ENCODE measurements around the gene EXOC2. TPM values are rescaled to one million over a fixed set of nuclear protein-coding genes. Genes with fewer than 3 reads are reported as not detected.

Gene EXOC2, protein sequence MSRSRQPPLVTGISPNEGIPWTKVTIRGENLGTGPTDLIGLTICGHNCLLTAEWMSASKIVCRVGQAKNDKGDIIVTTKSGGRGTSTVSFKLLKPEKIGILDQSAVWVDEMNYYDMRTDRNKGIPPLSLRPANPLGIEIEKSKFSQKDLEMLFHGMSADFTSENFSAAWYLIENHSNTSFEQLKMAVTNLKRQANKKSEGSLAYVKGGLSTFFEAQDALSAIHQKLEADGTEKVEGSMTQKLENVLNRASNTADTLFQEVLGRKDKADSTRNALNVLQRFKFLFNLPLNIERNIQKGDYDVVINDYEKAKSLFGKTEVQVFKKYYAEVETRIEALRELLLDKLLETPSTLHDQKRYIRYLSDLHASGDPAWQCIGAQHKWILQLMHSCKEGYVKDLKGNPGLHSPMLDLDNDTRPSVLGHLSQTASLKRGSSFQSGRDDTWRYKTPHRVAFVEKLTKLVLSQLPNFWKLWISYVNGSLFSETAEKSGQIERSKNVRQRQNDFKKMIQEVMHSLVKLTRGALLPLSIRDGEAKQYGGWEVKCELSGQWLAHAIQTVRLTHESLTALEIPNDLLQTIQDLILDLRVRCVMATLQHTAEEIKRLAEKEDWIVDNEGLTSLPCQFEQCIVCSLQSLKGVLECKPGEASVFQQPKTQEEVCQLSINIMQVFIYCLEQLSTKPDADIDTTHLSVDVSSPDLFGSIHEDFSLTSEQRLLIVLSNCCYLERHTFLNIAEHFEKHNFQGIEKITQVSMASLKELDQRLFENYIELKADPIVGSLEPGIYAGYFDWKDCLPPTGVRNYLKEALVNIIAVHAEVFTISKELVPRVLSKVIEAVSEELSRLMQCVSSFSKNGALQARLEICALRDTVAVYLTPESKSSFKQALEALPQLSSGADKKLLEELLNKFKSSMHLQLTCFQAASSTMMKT
- total RNA-seq, result 10 to 100 TPM; 34.0 to 46.1 TPM

DNA sequence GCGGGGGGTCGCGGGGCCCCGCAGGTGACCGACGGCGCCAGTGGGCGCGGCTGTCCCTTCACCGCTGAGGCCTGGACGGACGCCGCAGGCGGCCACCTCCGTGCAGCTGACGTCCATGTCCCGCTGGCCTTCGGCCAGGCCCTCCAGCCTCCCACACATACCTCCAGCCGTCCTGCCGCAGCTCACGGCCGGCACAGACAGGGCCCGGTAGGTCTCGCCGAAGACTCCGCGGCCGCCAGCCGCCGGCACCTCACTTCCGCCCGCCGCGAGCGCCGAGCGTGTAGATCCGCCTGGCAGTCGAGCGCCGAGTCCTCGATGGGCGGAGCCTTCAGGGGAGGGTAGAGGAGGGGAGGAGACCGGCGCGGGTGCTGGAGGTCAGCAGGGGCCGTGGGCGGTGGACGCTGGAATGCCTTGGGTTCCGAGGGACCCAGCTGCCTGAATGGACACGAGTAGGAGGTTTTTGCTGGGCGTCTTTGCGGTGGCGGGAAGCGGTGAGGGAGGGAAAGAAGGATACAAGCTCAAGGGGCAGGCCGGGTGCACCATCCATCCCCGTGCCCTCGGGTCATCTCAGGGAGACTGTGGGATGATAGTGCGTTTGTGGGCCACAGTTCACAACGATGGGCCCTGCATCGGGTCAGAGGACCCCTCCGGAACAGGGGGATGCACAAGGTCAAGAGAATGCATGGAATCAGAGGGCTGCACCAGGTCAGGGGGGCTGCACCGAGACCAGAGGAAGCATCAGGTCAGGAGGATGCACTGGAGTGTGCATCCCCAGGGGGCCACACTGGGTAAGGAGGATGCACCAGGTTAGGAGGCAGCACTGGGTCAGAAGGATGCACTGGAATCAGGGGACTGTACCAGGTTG, at the start of gene EXOC2:
Gene EXOC2, minus strand, starts transcription at position 282 of the 865 bp plus-strand sequence. CDS start 55,321 bp downstream, outside the sequence.
- ATAC-seq (peak; percentile 95 to 96), DNase-seq (ENCODE audit: low spot score) (peak; percentile 92)
- Mint-ChIP-seq H3K4me3 (peak within 1 kb of the TSS; percentile 90), H3K27me3 (no peaks in the 10 kb centered on the region), H3K4me1 (ENCODE audit: low read depth in 2 of 2) (peaks cover 24 to 36% of the 10 kb centered on the region in 2 donors), H3K9me3 (no peaks in the 10 kb centered on the region), H3K27ac (peak within 1 kb of the TSS; percentile 82 to 90), H3K36me3 (no peaks in the 10 kb centered on the region)

DNA sequence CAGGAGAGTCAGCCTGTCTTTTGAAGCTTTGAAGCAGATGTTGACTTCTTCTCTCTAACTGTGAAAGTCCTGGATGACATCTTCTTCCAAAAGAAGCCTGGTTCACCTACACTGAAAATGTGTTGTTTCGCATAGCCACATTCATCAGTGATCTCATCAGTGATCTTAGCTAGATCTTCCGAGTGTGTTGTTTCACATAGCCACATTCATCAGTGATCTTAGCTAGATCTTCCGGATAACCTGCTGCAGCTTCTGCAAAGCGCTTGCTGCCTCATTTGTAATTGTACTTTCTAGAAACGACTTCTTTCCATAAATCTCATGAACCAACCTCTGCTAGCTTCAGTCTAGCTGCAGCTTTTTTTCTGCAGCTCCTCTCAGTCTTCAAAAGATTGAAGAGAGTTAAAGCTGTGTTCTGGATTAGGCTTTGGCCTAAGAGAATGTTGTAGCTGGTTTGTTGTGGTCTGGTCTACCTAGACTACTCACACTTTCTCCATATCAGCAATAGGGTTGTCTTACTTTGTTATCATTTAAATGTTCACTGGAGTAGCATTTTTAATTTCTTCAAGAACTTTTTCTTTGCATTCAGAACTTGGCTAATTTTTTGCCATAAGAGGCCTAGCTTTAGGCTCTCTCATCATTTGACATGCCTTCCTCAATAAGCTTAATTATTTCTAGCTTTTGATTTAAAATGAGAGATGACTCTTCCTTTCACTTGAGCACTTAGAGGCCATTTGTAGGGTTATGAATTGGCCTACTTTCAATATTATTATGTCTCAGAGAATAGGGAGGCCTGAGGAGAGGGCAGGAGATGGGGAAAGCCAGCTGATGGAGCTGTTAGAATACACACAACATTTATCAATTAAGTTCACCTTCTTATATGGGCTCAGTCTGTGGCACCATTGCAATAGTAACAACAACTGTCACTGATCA, 48.7 kb upstream of the EXOC2 start:
- Mint-ChIP-seq H3K9me3 (no peaks in the 10 kb centered on the region), H3K27ac (peak overlapping the region in 1 of 2 donors; percentile 25)
- ATAC-seq, result peak in 1 of 2 donors; percentile 62

DNA sequence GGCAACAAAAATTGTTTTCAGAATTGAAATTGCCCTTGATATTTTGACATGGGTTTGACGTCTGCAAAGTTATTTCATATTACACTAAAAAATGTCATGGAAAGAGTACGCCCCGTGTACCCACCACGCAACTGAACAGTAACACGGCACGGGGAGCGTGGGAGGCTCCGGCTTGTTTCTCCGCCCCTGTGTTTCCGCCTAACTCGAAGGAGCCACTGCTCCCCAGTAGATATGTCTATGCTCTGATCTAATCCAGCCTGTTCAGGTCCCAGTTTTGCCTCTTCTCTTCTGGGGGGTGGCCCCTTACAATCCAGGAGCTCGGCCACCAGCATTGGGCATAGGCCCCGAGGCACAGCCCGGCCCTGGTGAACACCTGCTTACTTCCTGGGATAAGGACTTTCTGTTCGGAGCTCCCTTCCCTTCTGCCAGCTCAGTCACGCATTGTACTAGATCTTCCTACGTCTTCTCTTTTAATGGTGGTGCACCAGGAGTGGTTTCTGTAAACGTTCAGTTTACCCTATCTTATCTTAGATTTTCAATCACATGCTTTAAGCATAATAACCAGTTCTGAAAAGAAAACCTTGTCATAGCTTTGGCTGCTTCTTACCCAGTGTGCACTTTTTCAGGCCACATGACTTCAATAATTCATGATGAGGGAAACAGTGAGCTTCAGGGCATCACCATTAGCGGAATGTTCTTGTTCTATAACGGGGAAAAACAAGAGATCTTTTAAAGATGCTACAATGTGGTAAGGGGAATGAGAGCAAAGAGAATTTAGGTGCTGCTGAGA, 43.9 kb upstream of the EXOC2 start:
- ATAC-seq, result no peak
- Mint-ChIP-seq H3K4me1 (ENCODE audit: low read depth in 2 of 2) (peaks cover 0 to 3% of the 10 kb centered on the region in 2 donors), H3K27ac (no peak overlapping the region)

More for the DNA sequence above, 48.7 kb upstream of the EXOC2 start:
- DNase-seq (ENCODE audit: low spot score), result no peak
- peaks cover 11 to 16% of the 10 kb centered on the region in 2 donors for H3K27me3 Mint-ChIP-seq
- H3K4me1 Mint-ChIP-seq (ENCODE audit: low read depth in 2 of 2), result peaks cover 0 to 6% of the 10 kb centered on the region in 2 donors
- H3K4me3 Mint-ChIP-seq, result peak overlapping the region; percentile 3
- no peaks in the 10 kb centered on the region for H3K36me3 Mint-ChIP-seq

DNA sequence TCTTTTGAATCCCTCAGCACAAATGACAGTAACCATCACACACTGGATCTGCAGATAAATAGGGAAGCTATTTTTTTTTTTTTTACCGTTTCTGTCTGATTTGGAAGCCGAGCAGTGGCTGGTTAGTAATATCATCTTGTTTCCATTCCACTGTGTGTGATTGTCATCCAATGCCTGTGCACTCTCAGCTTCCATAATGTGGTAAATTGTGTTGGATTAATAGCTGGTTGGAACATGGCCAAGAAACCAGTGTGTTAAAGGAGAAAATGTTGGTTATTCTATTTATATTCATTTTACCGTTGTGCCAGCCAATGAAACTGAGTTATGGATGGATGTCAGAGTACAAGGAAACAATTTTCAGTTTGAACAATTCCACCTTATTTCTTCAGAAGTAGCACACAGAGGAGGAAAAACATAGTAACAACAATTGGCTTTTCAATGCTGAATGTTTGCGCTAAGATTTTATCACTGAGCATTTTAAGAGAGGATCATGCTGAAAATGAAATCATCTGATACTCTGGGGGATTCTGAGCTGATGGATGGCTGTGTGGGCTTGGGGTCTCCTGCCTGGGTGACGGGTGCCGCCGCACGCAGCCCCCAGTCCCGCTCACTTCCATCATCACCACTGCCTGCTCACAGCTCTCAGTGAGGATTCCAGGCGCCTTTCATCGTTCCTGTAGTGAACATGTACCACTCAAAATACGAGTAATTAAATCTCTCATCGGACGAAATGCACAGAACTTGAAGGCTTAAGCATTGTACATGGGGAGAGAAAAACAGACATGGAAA, 40.7 kb upstream of the EXOC2 start:
- H3K4me3 Mint-ChIP-seq, result no peak overlapping the region
- no peak for ATAC-seq

More for the DNA sequence above, 43.9 kb upstream of the EXOC2 start:
- Mint-ChIP-seq H3K9me3 (no peaks in the 10 kb centered on the region), H3K27me3 (peaks cover 16 to 20% of the 10 kb centered on the region in 2 donors), H3K4me3 (no peak overlapping the region), H3K36me3 (no peaks in the 10 kb centered on the region)
- no peak for DNase-seq (ENCODE audit: low spot score)

DNA sequence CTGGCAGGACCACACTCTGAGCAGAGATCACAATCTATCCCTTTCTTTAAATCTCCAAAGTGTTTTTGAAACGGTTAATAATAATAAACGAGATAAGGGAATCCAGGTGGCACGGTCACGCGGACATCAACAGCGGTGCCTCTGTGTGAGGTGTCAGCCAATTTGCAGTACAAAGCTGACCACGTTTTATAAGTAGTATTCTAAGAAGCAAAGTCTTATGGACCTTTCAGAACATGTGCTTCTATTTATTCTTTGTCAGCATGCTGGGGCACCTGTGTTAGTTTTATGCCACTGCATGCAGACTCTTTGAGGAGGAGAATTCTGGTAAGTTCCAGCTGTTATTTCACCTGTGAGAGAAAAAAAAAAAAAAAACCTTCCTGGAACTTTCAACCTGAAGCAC, 39.0 kb upstream of the EXOC2 start:
- DNase-seq (ENCODE audit: low spot score) (no peak), ATAC-seq (no peak)
- H3K4me3 Mint-ChIP-seq, result no peak overlapping the region
- H3K9me3 Mint-ChIP-seq, result no peaks in the 10 kb centered on the region
- H3K36me3 Mint-ChIP-seq, result no peaks in the 10 kb centered on the region
- H3K27ac Mint-ChIP-seq, result no peak overlapping the region
- no peaks in the 10 kb centered on the region for H3K4me1 Mint-ChIP-seq (ENCODE audit: low read depth in 2 of 2)
- peaks cover 15 to 34% of the 10 kb centered on the region in 2 donors for H3K27me3 Mint-ChIP-seq

More for the DNA sequence above, 40.7 kb upstream of the EXOC2 start:
- H3K27ac Mint-ChIP-seq, result no peak overlapping the region
- H3K27me3 Mint-ChIP-seq, result peaks cover 14 to 33% of the 10 kb centered on the region in 2 donors
- H3K9me3 Mint-ChIP-seq, result no peaks in the 10 kb centered on the region
- no peak for DNase-seq (ENCODE audit: low spot score)
- no peaks in the 10 kb centered on the region for H3K36me3 Mint-ChIP-seq
- no peaks in the 10 kb centered on the region for H3K4me1 Mint-ChIP-seq (ENCODE audit: low read depth in 2 of 2)

DNA sequence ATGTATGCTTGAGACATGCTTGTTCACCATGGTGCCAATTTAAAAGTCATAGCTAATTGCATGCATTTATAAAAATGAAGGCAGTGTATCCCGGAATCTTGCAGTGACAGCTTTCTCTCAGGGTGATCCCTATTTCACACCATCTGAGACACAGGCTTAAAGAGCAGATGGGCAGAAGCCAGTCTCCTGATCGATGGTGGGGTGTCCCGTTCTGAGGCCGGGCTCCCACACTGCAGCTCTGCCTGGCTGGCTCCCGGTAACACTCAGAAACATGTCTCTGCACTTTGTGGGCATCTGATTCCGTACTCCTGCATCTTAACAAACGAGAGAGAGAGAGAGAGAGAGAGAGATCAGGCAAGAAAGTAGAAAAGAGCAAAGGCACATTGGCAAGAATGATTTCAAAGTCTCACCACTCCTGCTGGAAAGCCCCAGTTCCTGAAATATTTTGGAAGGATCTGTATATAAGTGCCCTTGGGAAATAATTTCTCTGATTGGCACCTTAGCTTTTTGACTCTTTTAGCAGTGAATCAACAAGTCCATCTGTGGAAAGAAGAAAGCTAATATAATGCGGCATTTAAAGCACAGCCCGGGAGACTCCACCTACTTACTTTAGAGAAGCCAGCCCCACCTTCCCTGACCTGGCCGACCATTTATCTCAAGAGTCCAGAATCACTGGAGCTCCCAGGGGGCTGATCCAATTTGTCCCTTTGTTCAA, 36.8 kb upstream of the EXOC2 start:
- Mint-ChIP-seq H3K9me3 (no peaks in the 10 kb centered on the region), H3K27ac (no peak overlapping the region), H3K36me3 (no peaks in the 10 kb centered on the region), H3K4me3 (no peak overlapping the region), H3K4me1 (ENCODE audit: low read depth in 2 of 2) (no peaks in the 10 kb centered on the region), H3K27me3 (peaks cover 22 to 43% of the 10 kb centered on the region in 2 donors)
- ATAC-seq (no peak), DNase-seq (ENCODE audit: low spot score) (no peak)

DNA sequence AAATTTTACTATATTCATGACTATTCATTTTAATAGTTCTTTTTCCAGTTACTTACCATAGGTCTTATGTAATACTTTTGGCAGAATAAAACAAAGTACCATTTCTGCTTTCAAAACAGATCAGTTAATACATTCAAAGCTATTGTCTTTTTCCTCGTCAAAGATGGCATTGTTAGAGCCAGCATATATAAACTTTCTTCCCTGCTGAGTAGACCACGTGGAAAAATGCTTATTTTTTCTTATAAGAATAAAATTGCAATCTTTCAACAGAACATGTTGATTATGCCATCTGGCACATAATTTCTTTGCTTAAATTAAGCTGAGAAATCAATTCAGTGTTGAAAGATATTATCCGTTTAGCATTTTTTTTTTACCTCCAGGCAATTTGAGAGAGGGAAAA, 34.9 kb upstream of the EXOC2 start:
- H3K4me1 Mint-ChIP-seq (ENCODE audit: low read depth in 2 of 2), result peaks cover 2 to 3% of the 10 kb centered on the region in 2 donors
- H3K4me3 Mint-ChIP-seq, result no peak overlapping the region
- H3K36me3 Mint-ChIP-seq, result no peaks in the 10 kb centered on the region
- H3K27ac Mint-ChIP-seq, result no peak overlapping the region
- no peak for DNase-seq (ENCODE audit: low spot score)
- no peak for ATAC-seq
- H3K9me3 Mint-ChIP-seq, result no peaks in the 10 kb centered on the region
- H3K27me3 Mint-ChIP-seq, result peaks cover 22 to 46% of the 10 kb centered on the region in 2 donors

DNA sequence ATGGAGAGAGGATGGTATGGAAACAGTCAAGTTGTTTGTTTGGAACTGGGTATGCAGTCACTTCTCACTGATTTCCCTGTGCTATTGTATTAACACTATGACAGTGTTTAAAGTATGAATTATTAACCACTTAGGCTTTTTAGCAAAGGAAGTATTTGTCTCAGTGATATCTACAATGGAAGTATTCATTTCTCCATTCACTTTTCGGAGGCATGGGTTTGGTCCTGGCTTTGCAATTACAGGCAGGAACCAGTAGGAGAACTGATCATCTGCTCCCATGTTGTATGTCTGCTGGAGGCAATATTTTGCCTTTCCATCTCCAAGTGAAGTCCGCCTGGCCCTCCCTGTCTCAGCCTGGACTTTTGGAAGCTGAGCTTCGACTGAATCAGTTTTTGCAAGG, 30.6 kb upstream of the EXOC2 start:
- ATAC-seq, result no peak
- Mint-ChIP-seq H3K4me3 (no peak overlapping the region), H3K9me3 (no peaks in the 10 kb centered on the region), H3K4me1 (ENCODE audit: low read depth in 2 of 2) (peaks cover 9 to 12% of the 10 kb centered on the region in 2 donors), H3K27me3 (peaks cover 16 to 33% of the 10 kb centered on the region in 2 donors), H3K36me3 (no peaks in the 10 kb centered on the region), H3K27ac (no peak overlapping the region)
- DNase-seq (ENCODE audit: low spot score), result no peak

DNA sequence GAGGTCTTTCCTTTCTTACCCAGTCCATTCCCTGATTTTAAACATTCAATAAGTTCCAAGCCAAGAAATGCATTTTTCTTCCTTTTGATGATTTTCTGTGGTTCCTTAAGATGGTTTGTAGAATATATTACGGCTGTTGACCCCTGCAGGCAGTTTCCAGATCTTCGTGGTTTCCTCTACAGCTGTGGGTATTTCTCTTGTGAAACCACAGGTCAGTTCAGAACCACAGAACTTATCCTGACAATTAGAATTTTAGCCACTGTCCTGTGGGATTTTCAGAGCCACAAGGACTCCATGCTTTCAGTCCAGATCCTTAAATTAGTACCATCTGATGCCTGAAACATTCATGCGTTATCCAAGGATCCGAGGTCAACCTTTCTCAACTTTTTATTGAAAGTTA, 29.7 kb upstream of the EXOC2 start:
- DNase-seq (ENCODE audit: low spot score), result no peak
- H3K9me3 Mint-ChIP-seq, result no peaks in the 10 kb centered on the region
- no peak overlapping the region for H3K27ac Mint-ChIP-seq
- peaks cover 9 to 12% of the 10 kb centered on the region in 2 donors for H3K4me1 Mint-ChIP-seq (ENCODE audit: low read depth in 2 of 2)
- no peak for ATAC-seq
- H3K4me3 Mint-ChIP-seq, result peak overlapping the region; percentile 26
- peaks cover 21 to 35% of the 10 kb centered on the region in 2 donors for H3K27me3 Mint-ChIP-seq
- no peaks in the 10 kb centered on the region for H3K36me3 Mint-ChIP-seq

DNA sequence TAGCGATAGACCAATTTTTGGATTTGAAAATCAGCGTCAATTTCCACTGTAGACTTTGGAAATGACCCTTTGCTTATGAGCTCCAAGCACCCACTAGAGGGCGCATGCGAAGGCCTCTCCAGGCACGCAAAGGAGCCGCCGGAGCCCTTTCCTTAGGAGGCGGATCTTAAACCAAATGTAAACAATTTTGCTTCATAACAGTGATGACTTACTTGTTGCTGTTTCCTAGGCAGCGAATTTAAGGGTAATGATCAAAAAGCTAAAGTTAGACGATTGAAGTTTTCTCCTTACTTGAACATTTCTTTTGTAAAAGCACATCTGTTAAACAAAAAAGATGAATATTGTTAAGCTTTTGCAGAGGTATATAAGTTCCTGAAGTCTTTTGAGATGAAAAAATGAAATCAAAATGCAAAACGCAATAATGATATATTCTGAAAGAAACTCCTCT, 29.2 kb upstream of the EXOC2 start:
- peaks cover 9 to 12% of the 10 kb centered on the region in 2 donors for H3K4me1 Mint-ChIP-seq (ENCODE audit: low read depth in 2 of 2)
- H3K27ac Mint-ChIP-seq, result no peak overlapping the region
- no peaks in the 10 kb centered on the region for H3K36me3 Mint-ChIP-seq
- ATAC-seq (peak in 1 of 2 donors; percentile 80), DNase-seq (ENCODE audit: low spot score) (peak; percentile 82)
- peaks cover 16 to 33% of the 10 kb centered on the region in 2 donors for H3K27me3 Mint-ChIP-seq
- no peaks in the 10 kb centered on the region for H3K9me3 Mint-ChIP-seq
- peak overlapping the region; percentile 20 for H3K4me3 Mint-ChIP-seq

DNA sequence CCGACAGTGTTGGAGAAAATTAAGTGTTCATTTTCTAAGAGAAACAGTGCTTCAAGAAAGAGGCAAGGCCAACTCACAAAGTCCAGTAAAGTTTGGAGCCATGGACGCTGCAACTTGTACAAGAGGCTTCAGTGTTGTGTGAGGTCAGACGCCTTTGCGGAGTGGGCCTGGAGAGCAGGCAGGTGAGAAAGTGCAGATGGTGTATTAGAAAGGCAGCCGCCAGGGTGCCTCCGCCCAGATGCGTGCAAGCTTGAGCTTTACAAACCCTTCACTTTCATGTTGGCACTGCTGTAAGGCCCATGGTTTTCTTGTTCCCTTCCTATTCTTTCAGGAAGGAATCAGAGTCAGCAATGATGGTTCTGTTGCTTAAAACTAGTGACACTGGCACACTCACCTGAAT, 25.4 kb upstream of the EXOC2 start:
- DNase-seq (ENCODE audit: low spot score) (no peak), ATAC-seq (no peak)
- Mint-ChIP-seq H3K4me1 (ENCODE audit: low read depth in 2 of 2) (peaks cover 9 to 12% of the 10 kb centered on the region in 2 donors), H3K27me3 (peaks cover 6 to 15% of the 10 kb centered on the region in 2 donors), H3K36me3 (no peaks in the 10 kb centered on the region), H3K9me3 (no peaks in the 10 kb centered on the region), H3K4me3 (no peak overlapping the region), H3K27ac (no peak overlapping the region)

All from natural killer cell treated with Interleukin-12 subunit alpha and Interleukin-12 subunit beta and Interleukin-15 and Interleukin-18, amount 100 ng/mL, for 72 hours (primary cell).